RWPE2 (cell line): ENCODE data around the gene ZBTB20.

Experiments
- ATAC-seq: fragments of 200-7000 bp; cut with Tn5 transposase; 3 replicates; pipeline ENCODE4 v1.9.1; 2021; ENCODE audit warnings: low read depth
- DNase-seq: peaks from one replicate; pipeline ENCODE4 v3.0.0-alpha.2; 2020; ENCODE audit warnings: low spot score
- H3K27ac ChIP-seq: fragments of 450-650 bp; 2 replicates; pipeline ENCODE4 v1.5.1; 2017; ENCODE audit warnings: mild to moderate bottlenecking; ENCODE audit not compliant: poor library complexity, severe bottlenecking
- H3K27me3 ChIP-seq: fragments of 250-450 bp; sonication (Bioruptor Pico); 2 replicates; pipeline ENCODE4 v1.5.1; 2021; ENCODE audit warnings: mild to moderate bottlenecking, moderate library complexity; ENCODE audit not compliant: insufficient read depth, poor library complexity, severe bottlenecking
- H3K36me3 ChIP-seq: fragments of 250-450 bp; sonication (Bioruptor Pico); 2 replicates; pipeline ENCODE4 v1.5.1; 2020; ENCODE audit warnings: low read depth, mild to moderate bottlenecking, moderate library complexity
- H3K4me1 ChIP-seq: fragments of 250-450 bp; sonication (Bioruptor Pico); 2 replicates; pipeline ENCODE4 v1.5.1; 2021; ENCODE audit warnings: mild to moderate bottlenecking, moderate library complexity; ENCODE audit not compliant: insufficient read depth, poor library complexity, severe bottlenecking
- H3K4me3 ChIP-seq: fragments of 250-450 bp; sonication (Bioruptor Pico); 2 replicates; pipeline ENCODE4 v1.5.1; 2021; ENCODE audit warnings: mild to moderate bottlenecking, moderate library complexity; ENCODE audit not compliant: severe bottlenecking
- H3K9me3 ChIP-seq: fragments of 250-450 bp; sonication (Bioruptor Pico); 2 replicates; pipeline ENCODE4 v1.5.1; 2021; ENCODE audit warnings: mild to moderate bottlenecking, moderate library complexity; ENCODE audit not compliant: severe bottlenecking
- CTCF ChIP-seq: fragments of 450-650 bp; IDR thresholded peaks from one replicate; pipeline ENCODE4 v1.5.1; 2017; ENCODE audit warnings: mild to moderate bottlenecking, moderate library complexity; ENCODE audit not compliant: poor library complexity, severe bottlenecking

ZBTB20 gene

GRCh38 chr3:114510201-114510600 is 636.9 kb downstream of the ZBTB20 start:
- Histone ChIP-seq H3K9me3 (no peaks in the 10 kb centered on the region), H3K4me1 (no peaks in the 10 kb centered on the region), H3K4me3 (no peak overlapping the region), H3K36me3 (no peaks in the 10 kb centered on the region), H3K27me3 (no peaks in the 10 kb centered on the region), H3K27ac (no peak overlapping the region)
- no peak for TF ChIP-seq CTCF
- ATAC-seq (no peak), DNase-seq (no peak)

- Histone ChIP-seq H3K27ac (no peak overlapping the region), H3K4me1 (no peaks in the 10 kb centered on the region), H3K36me3 (no peaks in the 10 kb centered on the region), H3K27me3 (no peaks in the 10 kb centered on the region), H3K4me3 (no peak overlapping the region), H3K9me3 (no peaks in the 10 kb centered on the region)
- ATAC-seq: no peak
- DNase-seq: no peak
- no peak for TF ChIP-seq CTCF
These were observed 637.3 kb downstream of the ZBTB20 start for GRCh38 chr3:114509756-114510155.

- no peaks in the 10 kb centered on the region for H3K27me3 ChIP-seq
- DNase-seq: no peak
- no peak overlapping the region for H3K27ac ChIP-seq
- TF ChIP-seq CTCF: no peak
- no peaks in the 10 kb centered on the region for H3K36me3 ChIP-seq
- no peaks in the 10 kb centered on the region for H3K4me1 ChIP-seq
- no peak for ATAC-seq
- no peaks in the 10 kb centered on the region for H3K9me3 ChIP-seq
- H3K4me3 ChIP-seq: no peak overlapping the region
These were observed 638.1 kb downstream of the ZBTB20 start for GRCh38 chr3:114508976-114509375.

- no peaks in the 10 kb centered on the region for H3K4me1 ChIP-seq
- no peaks in the 10 kb centered on the region for H3K36me3 ChIP-seq
- ATAC-seq: no peak
These were observed 638.9 kb downstream of the ZBTB20 start for GRCh38 chr3:114508208-114508607.

More at GRCh38 chr3:114508208-114508607, 638.9 kb downstream of the ZBTB20 start:
- no peaks in the 10 kb centered on the region for H3K9me3 ChIP-seq
- no peak for TF ChIP-seq CTCF
- no peak for DNase-seq
- H3K27ac ChIP-seq: no peak overlapping the region
- H3K4me3 ChIP-seq: no peak overlapping the region
- H3K27me3 ChIP-seq: no peaks in the 10 kb centered on the region
